Mesenchymal stem cell (in vitro differentiated cells and primary cell): Measurements from ENCODE around the gene TFR2.
A peak's percentile ranks its signal among the peaks of the same experiment; 100 is the strongest.

Experiments
- DNase-seq: peaks from one replicate; pipeline ENCODE4 v3.0.0-alpha.2; 2013
- H2AFZ ChIP-seq: one replicate; pipeline ENCODE4 v1.6.1; 2013; ENCODE audit warnings: low read depth, mild to moderate bottlenecking, control low read depth, inconsistent platforms, low read length, moderate library complexity
- H2AK5ac ChIP-seq: 2 replicates; pipeline ENCODE4 v1.6.1; 2013; ENCODE audit warnings: low read length, moderate library complexity, mild to moderate bottlenecking, inconsistent platforms; ENCODE audit not compliant: severe bottlenecking
- H2BK120ac ChIP-seq: one replicate; pipeline ENCODE4 v1.6.1; 2013; ENCODE audit warnings: low read depth, mild to moderate bottlenecking, inconsistent platforms, low read length, moderate library complexity
- H2BK12ac ChIP-seq, 2 experiments: one replicate each; pipeline ENCODE4 v1.6.1; 2013; ENCODE audit warnings: inconsistent platforms in 2 of 2, low read length in 2 of 2, mild to moderate bottlenecking in 2 of 2, moderate library complexity in 2 of 2, control low read depth in 1 of 2
- H2BK15ac ChIP-seq: one replicate; pipeline ENCODE4 v1.6.1; 2013; ENCODE audit warnings: mild to moderate bottlenecking, low read depth, inconsistent platforms; ENCODE audit not compliant: poor library complexity, severe bottlenecking
- H2BK5ac ChIP-seq: 2 replicates; pipeline ENCODE4 v1.6.1; 2013; ENCODE audit warnings: low read depth, mild to moderate bottlenecking, low read length, control low read depth, inconsistent platforms; ENCODE audit not compliant: poor library complexity, severe bottlenecking
- H3K14ac ChIP-seq, 2 experiments: one replicate each; pipeline ENCODE4 v1.6.1; 2013; ENCODE audit warnings: inconsistent platforms in 2 of 2, low read length in 2 of 2, control low read depth in 1 of 2, mild to moderate bottlenecking in 1 of 2, moderate library complexity in 1 of 2
- H3K18ac ChIP-seq, 2 experiments: one replicate each; pipeline ENCODE4 v1.6.1; 2013; ENCODE audit warnings: inconsistent platforms in 2 of 2, low read length in 2 of 2, control low read depth in 1 of 2, low read depth in 1 of 2, mild to moderate bottlenecking in 1 of 2
- H3K23ac ChIP-seq, 2 experiments: one replicate each; pipeline ENCODE4 v1.6.1; 2013; ENCODE audit warnings: inconsistent platforms in 2 of 2, low read length in 2 of 2, mild to moderate bottlenecking in 2 of 2, moderate library complexity in 2 of 2, control low read depth in 1 of 2
- H3K27ac ChIP-seq: 2 replicates; pipeline ENCODE4 v1.5.1; 2013; ENCODE audit warnings: mild to moderate bottlenecking, moderate library complexity, low read length, control low read depth, inconsistent platforms; ENCODE audit not compliant: poor library complexity, severe bottlenecking
- H3K27me3 ChIP-seq, 2 experiments: 2 replicates each; pipeline versions ENCODE4 v1.6.1 to v1.7.0; 2013; ENCODE audit warnings: low read length in 2 of 2, mild to moderate bottlenecking in 2 of 2, moderate library complexity in 2 of 2, control low read depth in 1 of 2, inconsistent platforms in 1 of 2; ENCODE audit not compliant: control insufficient read depth in 1 of 2, insufficient read depth in 1 of 2
- H3K36me3 ChIP-seq, 2 experiments: 2 replicates each; pipeline versions ENCODE4 v1.6.1 to v1.7.0; 2013; ENCODE audit warnings: low read length in 2 of 2, control low read depth in 1 of 2, inconsistent platforms in 1 of 2, low read depth in 1 of 2, mild to moderate bottlenecking in 1 of 2; ENCODE audit not compliant: insufficient read depth in 2 of 2, control insufficient read depth in 1 of 2
- H3K4ac ChIP-seq, 2 experiments: one replicate each; pipeline ENCODE4 v1.6.1; 2013; ENCODE audit warnings: inconsistent platforms in 2 of 2, low read length in 2 of 2, mild to moderate bottlenecking in 2 of 2, moderate library complexity in 2 of 2, control low read depth in 1 of 2, low read depth in 1 of 2
- H3K4me1 ChIP-seq: 2 replicates; pipeline ENCODE4 v1.6.1; 2013; ENCODE audit warnings: low read depth, low read length, control low read depth; ENCODE audit not compliant: control insufficient read depth, insufficient read depth
- H3K4me2 ChIP-seq: 2 replicates; pipeline ENCODE4 v1.6.1; 2013; ENCODE audit warnings: low read length, mild to moderate bottlenecking, inconsistent platforms; ENCODE audit not compliant: poor library complexity, severe bottlenecking
- H3K4me3 ChIP-seq, 2 experiments: 2 replicates each; pipeline versions ENCODE4 v1.5.1 to v1.7.0; 2013; ENCODE audit warnings: low read length in 2 of 2, mild to moderate bottlenecking in 2 of 2, control low read depth in 1 of 2, low read depth in 1 of 2; ENCODE audit not compliant: insufficient read depth in 1 of 2
- H3K79me1 ChIP-seq: replicated peaks from 2 replicates; pipeline ENCODE4 v1.6.1; 2013; ENCODE audit warnings: mild to moderate bottlenecking, control low read depth, low read length, inconsistent platforms; ENCODE audit not compliant: poor library complexity, severe bottlenecking
- H3K9ac ChIP-seq: 2 replicates; pipeline ENCODE4 v1.7.0; 2013; ENCODE audit warnings: mild to moderate bottlenecking, low read length, moderate library complexity
- H3K9me3 ChIP-seq: 2 replicates; pipeline ENCODE4 v1.7.0; 2013; ENCODE audit warnings: mild to moderate bottlenecking, low read length; ENCODE audit not compliant: control insufficient read depth
- H4K8ac ChIP-seq: one replicate; pipeline ENCODE4 v1.6.1; 2013; ENCODE audit warnings: inconsistent platforms, mild to moderate bottlenecking, low read length, moderate library complexity
- H4K91ac ChIP-seq: one replicate; pipeline ENCODE4 v1.6.1; 2013; ENCODE audit warnings: mild to moderate bottlenecking, low read length, inconsistent platforms
- WGBS: methylation state at CpG from one replicate; pipeline ENCODE4 v1.1.7; 2013; ENCODE audit warnings: mixed read lengths; 5-methylcytosine and 5-hydroxymethylcytosine counted together

TFR2 gene

GRCh38 chr7:100629117-100629716 is 12.1 kb downstream of the TFR2 start:
- Histone ChIP-seq H3K27ac (no peak overlapping the region), H3K4me2 (no peak overlapping the region), H3K79me1 (no peaks in the 10 kb centered on the region), H2AK5ac (no peak overlapping the region), H4K8ac (no peak overlapping the region), H3K9ac (no peak overlapping the region), H3K9me3 (no peaks in the 10 kb centered on the region), H2BK120ac (no peak overlapping the region), H3K4ac (no peak overlapping the region), H2BK12ac (no peak overlapping the region), H3K4me1 (peaks cover 19% of the 10 kb centered on the region), H3K23ac (no peak overlapping the region), H3K14ac (no peak overlapping the region), H2BK5ac (no peak overlapping the region), H4K91ac (no peak overlapping the region), H3K27me3 (peaks cover 27 to 29% of the 10 kb centered on the region in 2 experiments), H3K36me3 (no peaks in the 10 kb centered on the region), H3K4me3 (no peak overlapping the region), H2AFZ (no peak overlapping the region), H3K18ac (no peak overlapping the region), H2BK15ac (no peak overlapping the region)
- DNase-seq, result peak; percentile 39
- 61% methylated on average over 11 of the region's 11 CpGs for WGBS

DNA sequence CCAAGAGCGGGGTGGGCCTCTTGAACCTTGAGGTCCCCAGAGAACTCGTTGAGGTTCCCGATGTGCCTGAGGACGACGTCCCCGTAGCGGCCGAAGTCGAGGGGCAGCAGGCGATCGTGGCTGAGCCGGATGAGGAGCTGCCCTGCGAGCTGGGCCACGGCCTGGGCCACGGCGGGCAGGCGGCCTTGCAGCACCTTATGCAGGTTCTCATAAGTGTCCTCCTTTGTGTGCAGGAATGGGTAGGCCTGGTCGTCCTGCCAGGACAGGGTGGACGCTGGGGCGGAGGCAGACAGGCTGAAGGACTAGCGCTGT is 14.2 kb downstream of the TFR2 start:
- Histone ChIP-seq H3K4me1 (peaks cover 11% of the 10 kb centered on the region), H3K18ac (peak overlapping the region in 1 of 2 experiments; percentile 66), H3K4me3 (no peak overlapping the region), H2BK5ac (no peak overlapping the region), H3K4me2 (no peak overlapping the region), H3K9ac (no peak overlapping the region), H3K36me3 (peaks cover 0 to 2% of the 10 kb centered on the region in 2 experiments), H2AFZ (no peak overlapping the region), H3K23ac (no peak overlapping the region), H2BK12ac (peak overlapping the region; percentile 2 to 87), H3K79me1 (no peaks in the 10 kb centered on the region), H4K8ac (peak overlapping the region; percentile 76), H3K14ac (no peak overlapping the region), H2AK5ac (no peak overlapping the region), H3K27me3 (peaks cover 10 to 13% of the 10 kb centered on the region in 2 experiments), H3K9me3 (no peaks in the 10 kb centered on the region), H2BK15ac (peak overlapping the region; percentile 48), H2BK120ac (no peak overlapping the region), H3K4ac (peak overlapping the region in 1 of 2 experiments; percentile 89), H3K27ac (no peak overlapping the region), H4K91ac (peak overlapping the region; percentile 78)
- DNase-seq, result no peak
- 89% methylated on average over 21 of the region's 21 CpGs for WGBS

GRCh38 chr7:100626530-100627237 is 14.7 kb downstream of the TFR2 start:
- H3K23ac ChIP-seq, result no peak overlapping the region
- peak overlapping the region; percentile 58 for H2BK120ac ChIP-seq
- H3K27me3 ChIP-seq, result peaks cover 5 to 9% of the 10 kb centered on the region in 2 experiments

DNA sequence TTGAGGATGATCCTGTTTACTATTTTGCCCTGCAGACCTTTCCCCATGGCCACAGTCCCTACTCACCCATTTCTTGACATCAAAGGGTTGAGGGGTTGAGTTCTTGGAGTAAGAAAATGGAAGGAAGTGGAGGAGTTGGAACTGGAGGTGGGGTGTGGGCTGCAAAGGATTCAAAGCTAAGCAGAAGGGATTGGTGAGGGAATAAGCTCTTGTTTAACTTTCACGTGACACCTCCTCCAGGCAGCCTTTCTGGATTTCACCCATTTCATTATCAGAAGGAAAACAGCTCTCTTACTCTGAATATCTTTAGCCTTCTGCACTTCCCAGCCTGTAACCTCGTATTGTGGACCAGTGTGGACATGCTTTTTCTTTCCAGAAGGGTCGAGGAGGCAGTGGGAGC is 15.3 kb downstream of the TFR2 start:
- WGBS, result 23% methylated on average over 3 of the region's 3 CpGs
- H4K8ac ChIP-seq, result peak overlapping the region; percentile 24
- no peak overlapping the region for H3K4me3 ChIP-seq
- H2BK12ac ChIP-seq, result no peak overlapping the region
- H2BK5ac ChIP-seq, result no peak overlapping the region
- H3K4ac ChIP-seq, result no peak overlapping the region
- no peak overlapping the region for H3K23ac ChIP-seq
- peak overlapping the region; percentile 13 for H2AK5ac ChIP-seq
- no peak overlapping the region for H2BK120ac ChIP-seq
- H3K14ac ChIP-seq, result no peak overlapping the region
- no peaks in the 10 kb centered on the region for H3K9me3 ChIP-seq
- H2AFZ ChIP-seq, result no peak overlapping the region
- no peak overlapping the region for H3K27ac ChIP-seq
- no peak overlapping the region for H2BK15ac ChIP-seq
- H3K18ac ChIP-seq, result no peak overlapping the region
- peaks cover 0 to 10% of the 10 kb centered on the region in 2 experiments for H3K36me3 ChIP-seq
- H3K79me1 ChIP-seq, result no peaks in the 10 kb centered on the region
- peaks cover 3 to 7% of the 10 kb centered on the region in 2 experiments for H3K27me3 ChIP-seq
- no peak overlapping the region for H4K91ac ChIP-seq
- H3K9ac ChIP-seq, result no peak overlapping the region
- peaks cover 11% of the 10 kb centered on the region for H3K4me1 ChIP-seq
- no peak for DNase-seq
- peak overlapping the region; percentile 50 for H3K4me2 ChIP-seq

More at GRCh38 chr7:100626530-100627237, 14.7 kb downstream of the TFR2 start:
- WGBS, result 5% methylated on average over 37 of the region's 37 CpGs
- Histone ChIP-seq H3K79me1 (no peaks in the 10 kb centered on the region), H3K14ac (peak overlapping the region in 1 of 2 experiments; percentile 29), H4K91ac (peak overlapping the region; percentile 78), H3K18ac (peak overlapping the region; percentile 81 to 93), H3K27ac (no peak overlapping the region), H3K4me1 (peaks cover 11% of the 10 kb centered on the region), H2AK5ac (no peak overlapping the region), H3K4me3 (peak overlapping the region; percentile 40 to 44), H3K4ac (peak overlapping the region in 1 of 2 experiments; percentile 89), H2AFZ (peak overlapping the region; percentile 67), H3K4me2 (peak overlapping the region; percentile 69), H2BK12ac (peak overlapping the region; percentile 48 to 87), H2BK15ac (peak overlapping the region; percentile 49), H3K36me3 (peaks cover 0 to 6% of the 10 kb centered on the region in 2 experiments), H4K8ac (peak overlapping the region; percentile 76), H2BK5ac (no peak overlapping the region), H3K9ac (no peak overlapping the region), H3K9me3 (no peaks in the 10 kb centered on the region)
- peak; percentile 91 for DNase-seq
